HG02970 (cell line): ENCODE measurements around the gene PTGR3.

Experiments used
- ATAC-seq: cut with Tn5 transposase; IDR thresholded peaks from one replicate; pipeline ENCODE4 v1.9.1; 2021; ENCODE audit warnings: mild to moderate bottlenecking, moderate library complexity, moderate number of reproducible peaks; ENCODE audit not compliant: unreplicated experiment, low FRiP score

PTGR3 gene

DNA sequence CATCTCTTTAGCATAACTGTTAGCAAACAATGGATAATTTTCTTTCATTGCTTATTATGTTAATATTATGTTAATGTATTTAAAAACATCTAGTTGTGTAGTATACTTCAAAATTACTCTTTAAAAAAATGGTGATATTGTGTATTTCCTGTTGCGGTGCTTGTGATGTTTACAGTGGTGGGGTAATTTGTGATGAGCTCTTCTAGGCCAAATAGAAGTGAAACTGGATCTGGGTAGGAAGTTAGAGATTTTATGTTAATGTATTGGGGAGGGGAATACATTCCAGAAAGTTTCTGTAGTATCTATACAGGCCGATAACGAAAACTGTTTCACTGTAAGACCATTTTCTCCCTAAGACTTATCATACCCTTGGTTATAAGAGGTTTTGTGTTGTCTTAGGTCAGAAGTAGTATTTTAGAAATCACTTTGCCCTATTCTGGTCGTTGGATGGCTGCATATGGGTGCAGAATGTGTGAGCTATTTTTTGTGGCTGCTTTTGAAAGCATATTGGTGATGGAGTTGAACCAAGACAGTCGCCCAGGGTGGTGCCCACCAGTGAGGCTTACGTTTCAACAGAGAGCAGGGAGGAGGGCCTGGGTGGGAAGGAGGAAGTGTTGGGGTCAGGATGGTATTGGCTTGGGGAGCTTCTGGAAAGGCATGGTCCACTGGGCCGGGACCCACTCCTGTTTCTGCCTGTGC lies 7.4 kb upstream of the PTGR3 start:
- no peak for ATAC-seq

DNA sequence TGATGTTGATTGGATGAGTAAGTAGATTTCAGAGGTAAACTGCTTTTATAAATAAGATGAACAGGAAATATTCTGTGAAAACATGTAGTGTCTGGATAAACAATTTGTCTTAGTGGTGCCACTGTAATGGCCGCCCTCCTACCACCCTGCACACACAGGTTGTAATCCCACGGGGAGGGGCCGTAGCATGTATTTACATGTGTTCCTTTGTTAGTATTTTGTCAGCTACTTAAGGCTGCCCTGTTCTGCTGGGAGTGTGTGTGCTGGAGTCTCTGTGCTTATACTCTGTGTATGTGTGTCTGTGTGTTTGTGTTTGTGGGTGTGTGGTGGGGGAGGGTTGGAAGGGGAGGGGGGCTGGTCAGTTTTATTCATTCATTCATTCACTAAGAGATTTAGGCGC lies 6.7 kb upstream of the PTGR3 start:
- ATAC-seq = no peak

DNA sequence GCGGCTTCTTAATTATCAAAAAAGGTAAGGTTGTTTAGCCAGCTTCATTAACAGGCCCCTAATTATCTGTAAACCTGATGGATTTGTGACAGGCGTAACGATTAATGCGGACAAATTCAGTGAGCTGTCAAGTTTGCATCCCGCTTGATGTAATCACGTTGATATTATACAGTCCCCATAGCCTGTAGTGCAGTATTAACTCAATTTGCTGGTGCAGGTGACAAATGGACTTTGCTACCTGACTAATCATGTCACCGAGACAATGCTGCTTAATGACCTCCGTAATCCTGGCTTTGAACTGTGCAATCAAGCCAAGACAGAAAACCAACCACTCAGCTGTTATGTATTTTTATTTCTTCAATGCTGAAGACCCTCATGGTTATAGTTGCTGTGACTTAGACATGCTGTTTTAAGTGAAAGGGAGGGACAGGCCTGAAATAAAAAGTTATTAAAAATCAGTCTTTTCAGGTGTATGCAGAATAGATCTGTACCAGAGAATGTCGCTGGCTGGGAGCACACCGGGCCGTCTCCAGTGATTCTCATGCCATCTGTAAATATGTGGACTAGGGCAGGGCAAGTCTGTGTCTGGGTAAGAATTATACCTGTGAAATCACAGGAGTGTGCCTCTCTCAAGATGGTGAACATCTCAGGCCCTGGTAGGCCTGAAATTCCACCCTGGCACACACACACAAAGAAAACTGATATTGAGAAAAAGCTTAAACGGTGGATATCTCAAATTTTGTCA lies 6.0 kb upstream of the PTGR3 start:
- ATAC-seq = no peak

DNA sequence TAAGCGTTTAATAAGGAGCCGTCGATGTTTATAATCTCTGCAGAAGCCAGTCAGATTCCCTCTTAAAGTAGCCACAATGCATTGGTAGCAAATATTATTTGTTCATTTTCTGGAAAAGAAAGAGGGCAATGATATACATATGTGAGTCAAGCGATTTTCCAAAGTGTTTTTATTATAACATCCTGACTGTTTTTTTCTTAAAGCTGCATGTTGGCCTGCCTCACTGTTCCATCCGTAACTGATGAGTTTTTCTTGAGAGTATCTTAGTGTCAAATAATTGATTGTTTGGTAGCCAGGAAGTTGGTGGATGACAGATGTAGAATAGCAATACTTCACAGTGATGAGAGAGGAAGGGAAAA lies 5.4 kb upstream of the PTGR3 start:
- ATAC-seq = no peak

- ATAC-seq = no peak
Observed at GRCh38 chr18:75213611-75214331, 4.8 kb upstream of the PTGR3 start.

- ATAC-seq = no peak
Observed at GRCh38 chr18:75212751-75213090, 3.8 kb upstream of the PTGR3 start.

DNA sequence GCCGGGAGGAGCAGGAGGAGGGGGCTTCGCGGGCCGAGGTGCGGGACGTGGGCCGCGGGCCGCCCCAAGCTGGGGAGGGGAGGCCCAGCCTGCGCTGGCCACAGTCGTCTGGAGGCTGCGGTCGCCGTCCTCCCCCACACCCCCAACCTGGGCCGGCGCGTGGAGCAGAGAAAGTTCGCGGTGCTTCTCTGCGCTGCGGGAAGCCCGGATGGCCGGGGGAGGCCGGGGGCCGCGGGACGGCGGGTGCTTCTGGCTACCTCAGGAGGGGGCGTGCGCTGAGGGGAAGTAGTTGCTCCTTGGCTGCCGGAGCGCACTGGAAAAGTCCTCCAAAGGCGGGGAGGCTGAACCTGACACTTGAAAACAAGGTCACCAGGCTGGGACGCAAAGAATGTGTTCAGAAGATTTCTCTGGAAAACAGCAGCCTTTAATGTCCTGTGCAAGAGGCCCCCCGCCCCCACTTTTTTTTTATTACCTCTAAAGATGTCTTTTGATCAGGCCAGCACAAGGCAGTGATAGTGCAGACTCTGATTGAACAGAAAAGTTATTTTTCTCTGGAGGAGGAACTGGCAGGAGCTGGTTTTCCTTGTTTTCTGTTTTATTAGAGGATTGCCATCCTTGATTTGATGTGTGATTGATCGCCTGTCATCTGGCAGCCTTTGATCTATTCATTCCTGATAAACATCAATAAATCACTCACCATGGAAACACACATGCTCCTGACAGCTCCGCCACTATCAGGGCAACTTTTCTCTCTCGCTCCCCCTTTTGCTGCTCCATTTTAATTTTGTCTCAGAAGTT lies 3.2 kb upstream of the PTGR3 start:
- ATAC-seq = no peak

GRCh38 chr18:75211626-75211952 lies 2.6 kb upstream of the PTGR3 start:
- ATAC-seq = no peak

GRCh38 chr18:75211002-75211621 lies 2.2 kb upstream of the PTGR3 start:
- ATAC-seq = no peak

DNA sequence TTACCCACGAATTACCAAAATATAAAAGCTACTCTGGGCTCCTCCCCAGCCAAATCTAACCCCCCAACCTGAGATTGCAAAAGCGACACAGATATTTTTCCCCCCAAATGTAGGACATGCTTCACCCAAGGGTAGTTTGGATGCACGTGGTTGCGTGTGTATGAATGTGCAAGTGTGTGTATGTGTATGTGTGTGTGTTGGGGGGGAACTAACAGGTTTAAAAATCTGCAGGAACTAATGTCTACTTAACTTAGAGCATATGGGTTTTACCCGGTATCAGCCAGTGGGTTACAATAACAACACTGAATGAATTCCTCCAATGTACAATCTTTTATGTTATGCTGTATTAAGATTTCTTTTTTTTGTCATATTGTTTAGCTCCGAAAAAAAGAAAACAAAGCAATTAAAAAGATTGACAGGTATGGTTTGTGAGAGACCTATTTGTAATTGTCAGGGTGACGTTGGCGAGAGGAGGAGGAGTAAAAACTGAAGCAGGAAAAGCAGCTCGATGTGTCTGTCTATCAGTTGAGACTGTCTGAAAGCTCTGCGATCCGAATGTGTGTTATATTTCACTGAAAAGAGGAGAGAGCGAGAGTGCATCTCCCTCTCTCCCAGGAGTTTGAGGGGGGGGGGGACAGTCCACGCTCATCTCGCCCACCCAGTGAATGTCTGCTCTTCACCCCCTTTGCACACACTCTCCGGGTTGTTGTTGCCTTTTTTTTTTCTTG lies 1.5 kb upstream of the PTGR3 start, which contains the start of gene TSHZ1:
Gene TSHZ1 (plus strand): TSS at position 524 of the 728 bp plus-strand sequence. CDS start 1,080 bp downstream, outside the sequence.
- ATAC-seq = no peak

GRCh38 chr18:75209951-75210258 lies 966 bp upstream of the PTGR3 start:
- ATAC-seq = no peak

DNA sequence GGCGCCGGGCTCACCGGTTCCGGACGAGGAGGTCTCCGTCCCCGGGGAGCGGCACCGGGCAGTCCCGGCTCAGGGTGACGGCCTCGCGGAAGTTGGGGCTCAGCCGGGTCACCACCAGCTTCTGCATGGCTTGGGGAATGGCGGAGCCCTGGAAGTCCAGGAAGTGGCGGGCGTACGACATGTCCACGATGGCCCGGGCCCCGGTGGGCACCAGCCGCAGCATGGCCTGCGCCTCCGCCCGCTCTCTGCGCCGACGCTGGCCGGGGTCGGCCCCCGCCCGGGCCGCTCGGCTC lies 157 bp downstream of the PTGR3 start:
- ATAC-seq = no peak

DNA sequence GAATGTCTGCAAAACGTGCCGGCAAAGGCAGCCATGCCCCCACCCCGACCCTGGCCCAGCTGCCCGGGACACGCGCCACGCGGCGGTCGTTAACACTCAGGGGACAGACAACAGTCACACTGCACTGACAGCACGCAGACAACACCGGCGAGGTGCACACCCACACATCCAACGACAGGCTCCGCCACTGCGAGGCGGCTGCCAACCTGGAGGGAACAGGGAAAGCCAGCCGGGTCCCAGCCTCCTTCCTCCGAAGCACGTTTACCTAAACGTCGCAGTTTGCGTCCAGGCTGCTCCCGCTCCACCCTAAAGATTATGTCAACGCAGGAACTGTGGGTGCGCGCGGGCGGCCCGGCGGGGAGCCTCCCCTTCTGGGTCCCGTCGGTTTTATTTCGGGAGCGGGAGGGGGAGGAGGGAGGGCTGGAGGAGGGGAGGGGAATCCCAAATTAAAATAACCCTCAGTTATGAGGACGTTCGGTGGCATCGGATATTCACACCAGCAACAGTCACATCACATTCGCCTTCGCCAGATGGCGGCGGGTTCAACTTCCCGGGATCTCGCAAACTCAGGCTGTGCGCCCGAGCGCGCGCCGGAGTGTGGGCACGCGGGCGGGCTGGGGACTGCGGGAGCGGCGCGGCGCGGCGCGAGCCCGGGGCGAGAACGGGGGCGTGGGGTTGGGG lies 644 bp downstream of the PTGR3 start:
- ATAC-seq = peak; percentile 3

DNA sequence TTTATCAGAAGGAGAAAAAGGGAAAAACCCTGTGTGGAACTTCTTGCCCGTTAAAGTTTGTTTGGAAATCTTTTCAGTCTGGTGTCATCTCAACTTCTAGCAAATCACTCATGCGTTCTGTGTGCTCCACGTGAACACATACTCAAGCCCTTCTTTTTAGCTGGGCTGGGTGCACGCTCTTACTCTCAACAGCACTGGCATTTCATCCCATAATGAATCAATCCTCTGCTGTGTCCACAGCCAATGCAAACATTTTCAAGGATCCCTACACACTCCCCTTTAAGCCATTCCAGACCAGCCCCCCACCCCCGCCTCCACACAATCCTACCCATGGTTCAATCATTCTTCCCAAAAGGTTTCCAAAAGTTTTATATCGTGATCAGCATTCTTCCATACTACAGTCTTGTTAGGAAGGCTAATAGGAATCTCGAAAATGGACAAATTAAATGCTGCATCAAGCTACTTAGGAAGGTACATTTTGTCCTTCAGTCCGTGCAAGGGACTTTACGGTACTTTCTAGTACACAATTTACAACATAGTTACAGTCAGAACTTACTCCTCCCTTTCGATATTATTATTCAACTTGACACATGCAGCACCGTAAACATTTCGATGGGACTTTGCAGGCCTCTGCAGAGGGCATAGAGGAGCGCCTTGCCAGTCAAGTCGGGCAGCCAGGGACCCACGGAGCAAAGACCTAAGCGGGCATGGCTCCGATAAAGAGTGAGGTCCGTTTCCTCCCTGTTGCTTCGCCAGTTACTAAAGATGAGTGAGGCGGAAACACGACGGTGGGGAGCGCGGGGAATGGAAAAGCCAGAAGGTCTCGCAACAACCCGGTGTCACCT lies 1.4 kb downstream of the PTGR3 start:
- no peak for ATAC-seq

GRCh38 chr18:75206452-75207309 lies 2.3 kb downstream of the PTGR3 start:
- ATAC-seq = no peak

DNA sequence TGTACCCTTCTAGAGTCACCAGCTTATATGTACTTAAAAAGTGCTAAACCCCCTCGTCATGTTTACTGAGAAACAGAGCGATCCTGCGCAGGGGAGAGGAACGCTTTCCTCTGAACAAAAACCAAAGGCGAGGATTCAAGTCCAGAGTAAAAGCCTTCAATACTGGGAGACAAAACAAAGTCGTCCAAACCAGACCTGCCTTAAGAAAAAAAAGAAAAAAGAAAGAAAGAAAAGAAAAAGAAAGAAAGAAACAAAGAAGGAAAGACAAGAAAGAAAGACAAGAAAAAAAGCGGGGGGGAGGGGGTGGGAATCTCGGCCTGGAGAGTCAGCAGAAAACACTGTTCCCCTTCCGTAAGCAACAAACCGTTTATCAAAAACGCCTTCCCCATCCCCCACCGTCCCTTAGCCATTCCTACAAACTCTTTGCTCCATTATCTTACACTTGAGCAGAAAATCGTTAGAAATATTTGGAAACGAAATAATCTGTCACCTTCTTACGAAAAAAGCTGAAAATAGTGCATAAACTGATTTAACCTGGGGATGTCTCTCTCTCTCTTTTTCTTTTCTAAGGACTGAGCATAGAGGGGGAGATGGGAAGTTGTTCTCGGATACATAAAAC lies 3.3 kb downstream of the PTGR3 start:
- ATAC-seq = no peak

- no peak for ATAC-seq
Observed at GRCh38 chr18:75204732-75205513, 4.0 kb downstream of the PTGR3 start.
